Bronchial epithelial cell (primary cell): ENCODE results near the gene PDE6B. TPM values are rescaled to one million over a fixed set of nuclear protein-coding genes. Genes with fewer than 3 reads are reported as not detected.

ENCODE experiments used
- DNase-seq: peaks from one replicate; pipeline ENCODE4 v3.0.0-alpha.2; 2010; ENCODE audit warnings: low read depth
- FAIRE-seq: peaks from 2 replicates; lab custom pipeline; 2011; peaks lifted over from hg19 to GRCh38; lab: Jason Lieb, UNC
- H3K27me3 ChIP-seq: 2 replicates; pipeline ENCODE4 v1.5.1; 2011; ENCODE audit warnings: low read length; ENCODE audit not compliant: control insufficient read depth, insufficient read depth
- H3K36me3 ChIP-seq: 2 replicates; pipeline ENCODE4 v1.5.1; 2011; ENCODE audit warnings: low read length; ENCODE audit not compliant: control insufficient read depth, insufficient read depth
- H3K4me3 ChIP-seq: 2 replicates; pipeline ENCODE4 v1.5.1; 2011; ENCODE audit warnings: mild to moderate bottlenecking, low read depth, low read length, control low read depth
- CTCF ChIP-seq: IDR thresholded peaks from 2 replicates; pipeline ENCODE4 v1.5.1; 2011; ENCODE audit warnings: mild to moderate bottlenecking, moderate library complexity, low read length, control low read depth, inconsistent platforms; ENCODE audit not compliant: insufficient read depth, severe bottlenecking
- total RNA-seq: library from RNA; depleted of rRNA; stranded (reverse); fragments of >200 nt; gene quantifications from 2 replicates; pipeline ENCODE4 v1.2.1, GENCODE V29; 2014

The PDE6B gene
- total RNA-seq, 1 donor from 2014 or later = not detected

GRCh38 chr4:677431-678293, 52.3 kb downstream of the PDE6B start:
- Histone ChIP-seq H3K36me3 (peaks cover 4% of the 10 kb centered on the region), H3K4me3 (no peak overlapping the region), H3K27me3 (no peaks in the 10 kb centered on the region)
- peak; percentile 82 for DNase-seq
- no peak for TF ChIP-seq CTCF
- peak; percentile 92 for FAIRE-seq

- no peak for FAIRE-seq
- Histone ChIP-seq H3K36me3 (no peaks in the 10 kb centered on the region), H3K4me3 (no peak overlapping the region), H3K27me3 (no peaks in the 10 kb centered on the region)
- no peak for TF ChIP-seq CTCF
- DNase-seq = no peak
Measured at GRCh38 chr4:678331-679103, 53.1 kb downstream of the PDE6B start.

GRCh38 chr4:679104-679481, 53.7 kb downstream of the PDE6B start:
- H3K36me3 ChIP-seq = no peaks in the 10 kb centered on the region
- no peaks in the 10 kb centered on the region for H3K27me3 ChIP-seq
- DNase-seq (no peak), FAIRE-seq (no peak)
- no peak for TF ChIP-seq CTCF
- H3K4me3 ChIP-seq = no peak overlapping the region

DNA sequence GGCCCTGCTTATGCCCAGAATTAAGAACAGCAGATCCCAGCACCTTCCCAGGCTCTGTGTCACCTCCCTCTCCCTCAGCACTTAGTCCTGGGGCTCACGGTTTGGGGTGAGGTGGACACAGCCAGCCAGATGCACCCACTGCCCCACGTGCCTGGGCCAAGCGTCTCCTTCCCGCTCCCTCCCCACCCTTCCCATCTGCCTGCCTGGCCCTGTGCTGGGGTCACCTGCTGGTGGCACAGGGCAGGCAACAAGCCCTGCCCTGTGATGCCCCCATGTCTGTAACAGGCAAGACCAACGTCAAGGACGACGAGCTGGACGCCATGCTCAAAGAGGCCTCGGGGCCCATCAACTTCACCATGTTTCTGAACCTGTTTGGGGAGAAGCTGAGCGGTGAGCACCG, 54.3 kb downstream of the PDE6B start:
- no peak for TF ChIP-seq CTCF
- Histone ChIP-seq H3K36me3 (no peaks in the 10 kb centered on the region), H3K4me3 (no peak overlapping the region), H3K27me3 (no peaks in the 10 kb centered on the region)
- FAIRE-seq (no peak), DNase-seq (no peak)

GRCh38 chr4:680091-680490, 54.7 kb downstream of the PDE6B start:
- no peak for TF ChIP-seq CTCF
- FAIRE-seq (no peak), DNase-seq (no peak)
- Histone ChIP-seq H3K36me3 (no peaks in the 10 kb centered on the region), H3K4me3 (no peak overlapping the region), H3K27me3 (no peaks in the 10 kb centered on the region)
